CD4-positive, alpha-beta T cell treated with Interleukin-6 at 100 ng/mL for 8 hours (primary cell): ENCODE measurements around the gene NUDT4B.
"Not testable (repeated sequence)": the region's sequence is repeated elsewhere in the genome, so short reads cannot be mapped to it uniquely, and the experiment has no call there.

ENCODE experiments used
- DNase-seq: peaks from one replicate; pipeline ENCODE4 v3.0.0-alpha.2; 2020; ENCODE audit warnings: mixed read lengths, low spot score

The NUDT4B gene

GRCh38 chr1:148738667-148739066 lies 9.9 kb upstream of the NUDT4B start:
- DNase-seq: not testable (repeated sequence)

GRCh38 chr1:148743200-148743599 lies 5.4 kb upstream of the NUDT4B start:
- not testable (repeated sequence) for DNase-seq

- not testable (repeated sequence) for DNase-seq
Observed at GRCh38 chr1:148743726-148744720, 4.6 kb upstream of the NUDT4B start.

- DNase-seq: not testable (repeated sequence)
Observed at GRCh38 chr1:148749335-148749681, 734 bp downstream of the NUDT4B start.

- DNase-seq: not testable (repeated sequence)
Observed at GRCh38 chr1:148756231-148756630, 7.7 kb downstream of the NUDT4B start.

- not testable (repeated sequence) for DNase-seq
Observed at GRCh38 chr1:148757446-148757845, 8.9 kb downstream of the NUDT4B start.

- DNase-seq: not testable (repeated sequence)
Observed at GRCh38 chr1:148758412-148758811, 9.8 kb downstream of the NUDT4B start.

GRCh38 chr1:148758925-148759324 lies 10.4 kb downstream of the NUDT4B start:
- not testable (repeated sequence) for DNase-seq

GRCh38 chr1:148759749-148760148 lies 11.2 kb downstream of the NUDT4B start:
- DNase-seq: not testable (repeated sequence)

- DNase-seq: not testable (repeated sequence)
Observed at GRCh38 chr1:148760206-148760605, 11.6 kb downstream of the NUDT4B start.

GRCh38 chr1:148761360-148761759 lies 12.8 kb downstream of the NUDT4B start:
- not testable (repeated sequence) for DNase-seq

- not testable (repeated sequence) for DNase-seq
Observed at GRCh38 chr1:148765238-148766019, 16.9 kb downstream of the NUDT4B start.

GRCh38 chr1:148768541-148768940 lies 20.0 kb downstream of the NUDT4B start:
- DNase-seq: not testable (repeated sequence)

- DNase-seq: not testable (repeated sequence)
Observed at GRCh38 chr1:148769495-148769894, 20.9 kb downstream of the NUDT4B start.

- DNase-seq: not testable (repeated sequence)
Observed at GRCh38 chr1:148773690-148774089, 25.1 kb downstream of the NUDT4B start.

GRCh38 chr1:148774102-148774501 lies 25.5 kb downstream of the NUDT4B start:
- DNase-seq: not testable (repeated sequence)

- DNase-seq: not testable (repeated sequence)
Observed at GRCh38 chr1:148775263-148775662, 26.7 kb downstream of the NUDT4B start.

- not testable (repeated sequence) for DNase-seq
Observed at GRCh38 chr1:148777649-148778048, 29.1 kb downstream of the NUDT4B start.

- DNase-seq: not testable (repeated sequence)
Observed at GRCh38 chr1:148780404-148780803, 31.8 kb downstream of the NUDT4B start.

GRCh38 chr1:148791543-148792099 lies 43.0 kb downstream of the NUDT4B start:
- DNase-seq: not testable (repeated sequence)

- not testable (repeated sequence) for DNase-seq
Observed at GRCh38 chr1:148793762-148794332, 45.3 kb downstream of the NUDT4B start.
